GM12874 (cell line): ENCODE measurements around the gene TBC1D14.

Source experiments
- CTCF ChIP-seq: IDR thresholded peaks from 2 replicates; pipeline ENCODE4 v1.5.1; 2011; ENCODE audit warnings: low read depth, mild to moderate bottlenecking, control low read depth, low read length, moderate library complexity; ENCODE audit not compliant: insufficient read depth

Gene TBC1D14

GRCh38 chr4:6983544-6984142 is 74.0 kb downstream of the TBC1D14 start:
- no peak for TF ChIP-seq CTCF

- TF ChIP-seq CTCF: no peak
Measured at GRCh38 chr4:6984612-6985425, 75.2 kb downstream of the TBC1D14 start.

GRCh38 chr4:6986072-6986780 is 76.6 kb downstream of the TBC1D14 start:
- no peak for TF ChIP-seq CTCF

- no peak for TF ChIP-seq CTCF
Measured at GRCh38 chr4:6986781-6987587, 77.4 kb downstream of the TBC1D14 start.

- TF ChIP-seq CTCF: no peak
Measured at GRCh38 chr4:6987588-6987961, 77.9 kb downstream of the TBC1D14 start.

- no peak for TF ChIP-seq CTCF
Measured at GRCh38 chr4:6988016-6988715, 78.5 kb downstream of the TBC1D14 start.
